Fibroblast of lung (primary cell): ENCODE results near the gene PCDHB10. TPM values are rescaled to one million over a fixed set of nuclear protein-coding genes. Genes with fewer than 3 reads are reported as not detected.
"Not testable (repeated sequence)": the region's sequence is repeated elsewhere in the genome, so short reads cannot be mapped to it uniquely, and the experiment has no call there.

Experiments used
- DNase-seq, 2 donors: peaks; one replicate each; pipeline versions ENCODE4 v3.0.0 to v3.0.0-alpha.2; 2010; ENCODE audit warnings: low read depth in 2 of 2
- H2AFZ ChIP-seq: 2 replicates; pipeline ENCODE4 v1.5.1; 2012; ENCODE audit warnings: low read length, control low read depth, inconsistent platforms
- H3K27ac ChIP-seq: 2 replicates; pipeline ENCODE4 v1.5.1; 2011; ENCODE audit warnings: low read length, control low read depth; ENCODE audit not compliant: insufficient read depth
- H3K27me3 ChIP-seq: 2 replicates; pipeline ENCODE4 v1.5.1; 2011; ENCODE audit warnings: mild to moderate bottlenecking, low read length; ENCODE audit not compliant: control insufficient read depth, insufficient read depth
- H3K36me3 ChIP-seq: 2 replicates; pipeline ENCODE4 v1.5.1; 2011; ENCODE audit warnings: low read length; ENCODE audit not compliant: control insufficient read depth, insufficient read depth
- H3K4me1 ChIP-seq: 2 replicates; pipeline ENCODE4 v1.5.1; 2011; ENCODE audit warnings: low read length; ENCODE audit not compliant: control insufficient read depth, insufficient read depth; ENCODE audit errors: extremely low read depth
- H3K4me2 ChIP-seq: 2 replicates; pipeline ENCODE4 v1.5.1; 2011; ENCODE audit warnings: low read length, control low read depth; ENCODE audit not compliant: insufficient read depth; ENCODE audit errors: extremely low read depth
- H3K4me3 ChIP-seq, 4 experiments: fragments of 200-600 bp in 1 of 4; sonication (generic) in 1 of 4; replicated peaks in 1 of 4; 2 replicates each; pipeline ENCODE4 v1.5.1; 2011 to 2016; ENCODE audit warnings: low read length in 4 of 4, low read depth in 3 of 4, mild to moderate bottlenecking in 3 of 4, control low read depth in 2 of 4, inconsistent platforms in 1 of 4, mixed read lengths in 1 of 4; ENCODE audit not compliant: insufficient read depth in 1 of 4; ENCODE audit errors: control extremely low read depth in 1 of 4
- H3K79me2 ChIP-seq: 2 replicates; pipeline ENCODE4 v1.5.1; 2012; ENCODE audit warnings: mild to moderate bottlenecking, low read length, inconsistent platforms; ENCODE audit not compliant: control insufficient read depth, insufficient read depth
- H3K9ac ChIP-seq: 2 replicates; pipeline ENCODE4 v1.5.1; 2011; ENCODE audit warnings: mild to moderate bottlenecking, low read length, control low read depth; ENCODE audit not compliant: insufficient read depth
- H3K9me3 ChIP-seq: 2 replicates; pipeline ENCODE4 v1.5.1; 2012; ENCODE audit warnings: low read depth, low read length; ENCODE audit not compliant: control insufficient read depth, insufficient read depth
- H4K20me1 ChIP-seq: 2 replicates; pipeline ENCODE4 v1.5.1; 2011; ENCODE audit warnings: low read length; ENCODE audit not compliant: control insufficient read depth, insufficient read depth; ENCODE audit errors: extremely low read depth
- EZH2 ChIP-seq: IDR thresholded peaks from 2 replicates; pipeline ENCODE4 v1.5.1; 2012; ENCODE audit warnings: low read length, control low read depth, mild to moderate bottlenecking; ENCODE audit errors: missing control alignments
- polyA plus RNA-seq, 2 donors: library from polyadenylated mRNA; depleted of rRNA in 1 of 2; stranded (reverse) in 1 of 2; unstranded in 1 of 2; fragments of >200 nt; gene quantifications; 2 replicates each; pipeline ENCODE4 v1.2.1, GENCODE V29; 2011 to 2012; ENCODE audit warnings: missing spikeins in 1 of 2
- total RNA-seq: library from RNA; depleted of rRNA; stranded (reverse); fragments of >200 nt; gene quantifications from 2 replicates; pipeline ENCODE4 v1.2.1, GENCODE V29; 2014
- TF ChIP-seq, protein P1 (sequence below), 2 donors: IDR thresholded peaks in 1 of 2; conservative IDR thresholded peaks in 1 of 2; 1 replicate in 1 of 2; 2 replicates in 1 of 2; pipeline ENCODE4 v1.5.1; 2011 to 2012; ENCODE audit warnings: low read length in 2 of 2, control low read depth in 1 of 2, inconsistent platforms in 1 of 2, low read depth in 1 of 2, mild to moderate bottlenecking in 1 of 2

PCDHB10 gene
- total and polyA plus RNA-seq, 2 donors (not counting 1 experiment from before 2014, with no cell fraction given) = 0.78 to 2.0 TPM

DNA sequence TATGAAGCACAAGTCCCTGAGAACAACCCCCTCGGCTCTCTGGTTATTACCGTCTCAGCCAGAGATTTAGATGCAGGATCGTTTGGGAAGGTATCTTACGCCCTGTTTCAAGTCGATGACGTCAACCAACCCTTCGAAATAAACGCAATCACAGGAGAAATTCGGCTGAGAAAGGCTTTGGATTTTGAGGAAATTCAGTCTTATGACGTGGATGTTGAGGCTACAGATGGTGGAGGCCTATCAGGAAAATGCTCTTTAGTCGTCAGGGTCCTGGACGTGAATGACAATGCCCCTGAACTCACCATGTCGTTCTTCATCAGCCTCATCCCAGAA is 41.2 kb upstream of the PCDHB10 start:
- H4K20me1 ChIP-seq = no peaks in the 10 kb centered on the region

DNA sequence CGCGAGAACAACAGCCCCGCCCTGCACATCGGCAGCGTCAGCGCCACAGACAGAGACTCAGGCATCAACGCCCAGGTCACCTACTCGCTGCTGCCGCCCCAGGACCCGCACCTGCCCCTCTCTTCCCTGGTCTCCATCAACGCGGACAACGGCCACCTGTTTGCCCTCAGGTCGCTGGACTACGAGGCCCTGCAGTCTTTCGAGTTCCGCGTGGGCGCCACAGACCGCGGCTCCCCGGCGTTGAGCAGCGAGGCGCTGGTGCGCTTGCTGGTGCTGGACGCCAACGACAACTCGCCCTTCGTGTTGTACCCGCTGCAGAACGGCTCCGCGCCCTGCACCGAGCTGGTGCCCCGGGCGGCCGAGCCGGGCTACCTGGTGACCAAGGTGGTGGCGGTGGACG is 40.5 kb upstream of the PCDHB10 start:
- not testable (repeated sequence) for H3K4me3 ChIP-seq, H3K9me3 ChIP-seq, H3K27me3 ChIP-seq, H4K20me1 ChIP-seq, DNase-seq, H3K79me2 ChIP-seq, H3K9ac ChIP-seq, H3K36me3 ChIP-seq, H3K4me1 ChIP-seq, H3K4me2 ChIP-seq, H3K27ac ChIP-seq, H2AFZ ChIP-seq

More for the DNA sequence above, 41.2 kb upstream of the PCDHB10 start:
- H3K27ac ChIP-seq = no peak overlapping the region
- H3K9me3 ChIP-seq = no peaks in the 10 kb centered on the region
- TF ChIP-seq, protein P1, sequence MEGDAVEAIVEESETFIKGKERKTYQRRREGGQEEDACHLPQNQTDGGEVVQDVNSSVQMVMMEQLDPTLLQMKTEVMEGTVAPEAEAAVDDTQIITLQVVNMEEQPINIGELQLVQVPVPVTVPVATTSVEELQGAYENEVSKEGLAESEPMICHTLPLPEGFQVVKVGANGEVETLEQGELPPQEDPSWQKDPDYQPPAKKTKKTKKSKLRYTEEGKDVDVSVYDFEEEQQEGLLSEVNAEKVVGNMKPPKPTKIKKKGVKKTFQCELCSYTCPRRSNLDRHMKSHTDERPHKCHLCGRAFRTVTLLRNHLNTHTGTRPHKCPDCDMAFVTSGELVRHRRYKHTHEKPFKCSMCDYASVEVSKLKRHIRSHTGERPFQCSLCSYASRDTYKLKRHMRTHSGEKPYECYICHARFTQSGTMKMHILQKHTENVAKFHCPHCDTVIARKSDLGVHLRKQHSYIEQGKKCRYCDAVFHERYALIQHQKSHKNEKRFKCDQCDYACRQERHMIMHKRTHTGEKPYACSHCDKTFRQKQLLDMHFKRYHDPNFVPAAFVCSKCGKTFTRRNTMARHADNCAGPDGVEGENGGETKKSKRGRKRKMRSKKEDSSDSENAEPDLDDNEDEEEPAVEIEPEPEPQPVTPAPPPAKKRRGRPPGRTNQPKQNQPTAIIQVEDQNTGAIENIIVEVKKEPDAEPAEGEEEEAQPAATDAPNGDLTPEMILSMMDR (conservative IDR thresholded peaks at IDR 0.05 in 1 of 2, IDR thresholded peaks at IDR 0.05 in 1 of 2; ENCODE audit: low read depth in 1 of 2, low read length in 2 of 2) = no peak
- TF ChIP-seq EZH2 = no peak
- no peak for DNase-seq
- H2AFZ ChIP-seq = no peak overlapping the region
- H3K79me2 ChIP-seq = no peaks in the 10 kb centered on the region
- H3K4me2 ChIP-seq = no peak overlapping the region
- no peaks in the 10 kb centered on the region for H3K4me1 ChIP-seq
- H3K27me3 ChIP-seq = no peaks in the 10 kb centered on the region
- H3K4me3 ChIP-seq = no peak overlapping the region
- H3K9ac ChIP-seq = no peak overlapping the region
- H3K36me3 ChIP-seq = no peaks in the 10 kb centered on the region

DNA sequence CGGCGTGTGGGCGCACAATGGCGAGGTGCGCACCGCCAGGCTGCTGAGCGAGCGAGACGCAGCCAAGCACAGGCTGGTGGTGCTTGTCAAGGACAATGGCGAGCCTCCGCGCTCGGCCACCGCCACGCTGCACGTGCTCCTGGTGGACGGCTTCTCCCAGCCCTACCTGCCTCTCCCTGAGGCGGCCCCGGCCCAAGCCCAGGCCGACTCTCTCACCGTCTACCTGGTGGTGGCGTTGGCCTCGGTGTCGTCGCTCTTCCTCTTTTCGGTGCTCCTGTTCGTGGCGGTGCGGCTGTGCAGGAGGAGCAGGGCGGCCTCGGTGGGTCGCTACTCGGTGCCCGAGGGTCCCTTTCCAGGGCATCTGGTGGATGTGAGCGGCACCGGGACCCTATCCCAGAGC is 40.1 kb upstream of the PCDHB10 start:
- not testable (repeated sequence) for H3K9me3 ChIP-seq, H3K79me2 ChIP-seq, H3K36me3 ChIP-seq, H4K20me1 ChIP-seq, H3K9ac ChIP-seq, H3K4me3 ChIP-seq, H2AFZ ChIP-seq, DNase-seq, H3K4me1 ChIP-seq, H3K4me2 ChIP-seq, H3K27me3 ChIP-seq, H3K27ac ChIP-seq

DNA sequence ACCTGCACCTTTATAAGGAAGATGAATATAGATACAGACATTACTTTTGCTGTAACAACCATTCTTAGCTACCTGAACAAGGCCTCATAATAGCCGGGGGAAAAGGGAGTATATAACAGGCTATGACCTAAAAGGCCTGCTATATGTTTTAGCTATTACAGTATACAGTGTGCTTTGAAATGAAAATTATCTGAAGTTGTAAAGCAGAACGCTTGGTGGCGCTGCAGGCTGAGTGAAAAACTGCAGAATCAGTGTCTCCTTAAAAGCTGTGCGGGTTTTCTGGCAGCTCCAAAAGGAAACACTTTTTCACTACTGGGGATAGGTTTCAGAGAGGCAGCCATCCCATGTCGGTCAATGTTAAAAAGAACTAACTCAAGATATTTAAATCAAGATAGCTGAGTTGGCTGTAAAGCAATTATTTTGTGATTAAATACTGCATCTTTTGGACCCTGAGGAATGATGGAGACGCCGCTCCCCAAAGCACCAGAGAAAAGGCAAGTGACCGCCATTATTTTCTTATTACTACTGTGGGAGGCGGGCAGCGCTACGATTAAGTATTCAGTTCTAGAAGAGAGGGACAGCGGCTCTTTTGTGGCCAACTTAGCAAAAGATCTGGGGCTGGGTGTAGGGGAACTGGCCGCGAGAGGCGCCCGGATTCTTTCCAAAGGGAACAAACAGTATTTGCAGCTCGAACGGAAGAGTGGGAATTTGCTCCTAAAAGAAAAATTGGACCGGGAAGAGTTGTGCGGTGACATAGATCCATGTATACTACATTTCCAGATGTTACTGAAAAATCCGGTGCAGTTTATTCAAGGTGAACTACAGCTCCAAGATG is 36.4 kb upstream of the PCDHB10 start:
- TF ChIP-seq EZH2 = no peak
- TF ChIP-seq, protein P1 (conservative IDR thresholded peaks at IDR 0.05 in 1 of 2, IDR thresholded peaks at IDR 0.05 in 1 of 2; ENCODE audit: low read depth in 1 of 2, low read length in 2 of 2) = no peak
- Histone ChIP-seq H4K20me1 (no peaks in the 10 kb centered on the region), H3K4me3 (no peak overlapping the region), H3K4me1 (no peaks in the 10 kb centered on the region), H3K9ac (no peak overlapping the region), H3K27me3 (no peaks in the 10 kb centered on the region), H2AFZ (no peak overlapping the region), H3K9me3 (no peaks in the 10 kb centered on the region), H3K36me3 (no peaks in the 10 kb centered on the region), H3K79me2 (no peaks in the 10 kb centered on the region), H3K27ac (no peak overlapping the region), H3K4me2 (no peak overlapping the region)
- DNase-seq = no peak

DNA sequence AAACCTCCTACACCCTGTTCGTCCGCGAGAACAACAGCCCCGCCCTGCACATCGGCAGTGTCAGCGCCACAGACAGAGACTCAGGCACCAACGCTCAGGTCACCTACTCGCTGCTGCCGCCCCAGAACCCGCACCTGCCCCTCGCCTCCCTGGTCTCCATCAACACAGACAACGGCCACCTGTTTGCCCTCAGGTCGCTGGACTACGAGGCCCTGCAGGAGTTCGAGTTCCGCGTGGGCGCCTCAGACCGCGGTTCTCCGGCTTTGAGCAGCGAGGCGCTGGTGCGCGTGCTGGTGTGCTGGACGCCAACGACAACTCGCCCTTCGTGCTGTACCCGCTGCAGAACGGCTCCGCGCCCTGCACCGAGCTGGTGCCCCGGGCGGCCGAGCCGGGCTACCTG is 34.8 kb upstream of the PCDHB10 start:
- H3K27ac ChIP-seq, H3K27me3 ChIP-seq, H4K20me1 ChIP-seq, H3K9me3 ChIP-seq, H2AFZ ChIP-seq, H3K79me2 ChIP-seq, H3K4me1 ChIP-seq, H3K4me3 ChIP-seq, H3K4me2 ChIP-seq, H3K36me3 ChIP-seq, DNase-seq, H3K9ac ChIP-seq: not testable (repeated sequence)
